ENCODE measurements around the gene PELI1.

PELI1 gene, protein sequence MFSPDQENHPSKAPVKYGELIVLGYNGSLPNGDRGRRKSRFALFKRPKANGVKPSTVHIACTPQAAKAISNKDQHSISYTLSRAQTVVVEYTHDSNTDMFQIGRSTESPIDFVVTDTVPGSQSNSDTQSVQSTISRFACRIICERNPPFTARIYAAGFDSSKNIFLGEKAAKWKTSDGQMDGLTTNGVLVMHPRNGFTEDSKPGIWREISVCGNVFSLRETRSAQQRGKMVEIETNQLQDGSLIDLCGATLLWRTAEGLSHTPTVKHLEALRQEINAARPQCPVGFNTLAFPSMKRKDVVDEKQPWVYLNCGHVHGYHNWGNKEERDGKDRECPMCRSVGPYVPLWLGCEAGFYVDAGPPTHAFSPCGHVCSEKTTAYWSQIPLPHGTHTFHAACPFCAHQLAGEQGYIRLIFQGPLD

DNA sequence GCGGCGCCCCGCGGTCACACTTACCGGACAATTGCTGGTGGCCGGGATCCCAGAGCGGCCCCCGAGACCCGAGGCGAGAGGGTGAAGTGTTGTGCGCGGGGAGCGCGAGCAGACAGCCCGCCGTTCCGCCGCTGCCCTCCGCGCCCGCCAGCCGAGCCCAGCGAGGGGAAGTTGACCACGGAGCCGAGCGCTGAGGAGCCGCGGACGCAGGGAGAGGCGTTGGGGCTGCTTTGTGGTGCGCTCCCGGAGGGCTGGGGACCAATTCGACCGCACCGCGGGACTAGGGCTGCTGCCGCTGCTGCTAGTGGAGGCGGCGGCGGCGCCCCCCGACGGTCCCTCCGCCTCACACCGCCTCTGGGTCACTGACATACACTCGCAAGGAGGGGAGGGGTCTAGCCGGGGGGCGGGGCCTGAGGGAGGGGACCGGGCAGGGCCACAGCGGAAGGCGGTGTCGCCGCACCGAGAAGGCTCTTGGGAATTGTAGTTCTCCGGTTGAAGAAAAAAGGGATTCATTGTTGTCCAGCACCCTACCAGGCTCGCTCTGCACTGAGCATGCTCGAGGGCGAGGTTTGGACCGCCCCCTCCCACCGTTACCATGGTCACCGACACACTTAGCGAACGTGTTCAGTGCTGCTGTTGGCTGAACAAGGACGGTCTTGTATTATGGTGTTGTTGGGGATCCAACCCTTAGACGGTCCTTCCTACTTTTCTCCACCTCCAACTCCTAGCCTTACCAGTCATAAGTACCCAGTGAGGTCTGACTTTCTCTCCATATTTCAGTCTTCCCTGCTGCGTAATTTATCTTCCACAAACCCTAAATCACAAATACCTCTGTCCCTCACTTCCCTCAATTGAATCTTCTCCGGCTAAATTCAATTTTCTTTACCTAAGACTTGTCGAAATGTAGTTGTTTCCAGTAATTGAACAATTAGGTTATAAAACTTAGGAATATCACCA, at the start of gene PELI1:
TSS of gene PELI1 (minus strand) at position 364 of the 957 bp plus-strand sequence. CDS start 36,110 bp downstream, outside the sequence.
- peak; percentile 95 for DNase-seq

DNA sequence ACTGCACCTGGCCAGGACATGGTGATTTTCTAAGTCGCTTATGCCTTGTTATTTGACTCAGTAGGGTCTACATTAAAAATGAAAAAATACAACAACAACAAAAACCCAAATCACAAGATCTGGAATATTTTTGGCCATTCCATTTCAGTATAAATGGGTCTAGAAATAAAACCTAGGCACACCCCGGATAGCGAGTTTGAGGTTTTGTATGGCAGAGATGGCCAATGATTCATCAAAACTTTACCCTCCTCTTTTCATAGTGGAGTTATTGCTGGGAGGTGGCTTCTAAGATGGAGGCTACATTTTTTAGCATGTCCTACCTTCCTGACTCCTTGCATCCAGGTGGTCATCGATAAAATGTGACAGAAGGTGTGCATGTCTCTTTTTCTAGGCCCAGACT, 49.3 kb upstream of the PELI1 start:
- DNase-seq = no peak

DNA sequence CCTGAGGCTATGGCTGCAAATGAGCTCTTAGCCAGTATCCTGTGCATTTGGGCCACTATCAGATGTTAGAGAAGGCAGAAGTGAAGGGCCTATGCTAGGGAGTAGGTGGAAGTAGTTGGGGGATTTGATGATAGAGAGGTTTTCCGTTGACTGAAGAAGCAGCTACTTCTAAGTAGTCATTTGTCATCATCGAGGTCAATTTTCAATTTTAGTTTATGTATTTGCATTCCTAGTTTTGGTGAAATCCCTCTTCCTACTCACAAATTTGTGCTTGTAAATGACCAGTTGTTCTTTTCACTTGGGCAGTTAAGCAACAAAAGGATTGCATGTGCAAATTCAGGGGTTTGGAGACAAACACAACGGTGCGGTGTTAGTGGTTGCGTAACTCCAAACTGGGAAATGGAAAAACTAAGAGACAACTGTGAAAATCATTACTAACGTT, 48.5 kb upstream of the PELI1 start:
- no peak for DNase-seq

DNA sequence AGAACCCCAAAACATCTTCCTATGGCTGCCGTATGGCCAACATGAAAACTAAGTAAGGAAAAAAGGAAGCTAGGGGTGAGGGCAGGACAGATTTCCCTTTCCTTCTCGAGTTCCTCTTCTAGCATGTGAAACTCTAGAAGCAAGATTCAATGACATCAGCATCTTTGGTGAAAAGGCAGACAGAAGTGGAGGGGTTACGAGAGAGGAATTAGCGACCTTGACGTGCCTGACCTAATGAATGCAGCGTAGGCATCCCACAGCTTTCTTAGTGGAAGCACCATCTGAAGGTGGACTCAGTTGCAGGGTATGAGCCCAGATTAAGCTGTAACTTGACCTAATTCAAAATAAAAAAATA, 47.9 kb upstream of the PELI1 start:
- no peak for DNase-seq

DNA sequence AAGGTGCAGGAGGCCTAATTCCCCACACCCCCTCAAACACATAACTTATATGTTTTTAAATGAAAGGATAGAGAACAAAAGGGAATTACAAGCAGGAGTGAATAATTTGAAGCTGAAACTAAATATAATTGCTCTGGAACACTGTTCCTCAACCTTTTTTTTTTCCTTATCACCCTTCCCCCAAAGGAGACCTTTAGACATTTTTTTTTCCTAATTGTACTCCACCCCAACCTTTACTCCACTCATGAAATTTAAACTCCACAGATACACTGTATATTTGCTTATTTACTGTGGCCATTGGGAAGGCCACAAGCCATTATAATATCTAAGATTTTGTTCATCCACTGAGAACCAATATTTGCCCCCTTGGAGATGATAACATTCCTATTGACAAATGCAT, 45.4 kb upstream of the PELI1 start:
- no peak for DNase-seq

DNA sequence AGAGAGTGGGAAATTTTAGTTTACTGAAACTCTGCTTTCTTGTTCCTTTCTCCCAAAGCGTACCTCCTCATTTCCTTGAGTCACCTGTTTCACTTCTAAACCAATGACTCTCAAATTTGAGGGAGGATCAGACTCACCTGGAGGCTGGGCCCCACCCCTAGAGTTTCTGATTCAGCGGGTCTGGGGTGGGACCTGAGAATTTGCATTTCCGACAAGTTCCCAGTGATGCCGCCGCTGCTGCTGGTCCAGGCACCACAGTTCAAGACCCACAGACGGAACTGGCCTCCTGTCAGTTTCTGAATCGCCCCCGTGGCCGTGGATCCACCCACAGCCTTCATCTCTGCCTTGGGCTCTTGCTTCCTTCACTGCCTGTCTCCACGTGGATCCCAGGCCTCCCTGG, 44.9 kb upstream of the PELI1 start:
- no peak for DNase-seq

DNA sequence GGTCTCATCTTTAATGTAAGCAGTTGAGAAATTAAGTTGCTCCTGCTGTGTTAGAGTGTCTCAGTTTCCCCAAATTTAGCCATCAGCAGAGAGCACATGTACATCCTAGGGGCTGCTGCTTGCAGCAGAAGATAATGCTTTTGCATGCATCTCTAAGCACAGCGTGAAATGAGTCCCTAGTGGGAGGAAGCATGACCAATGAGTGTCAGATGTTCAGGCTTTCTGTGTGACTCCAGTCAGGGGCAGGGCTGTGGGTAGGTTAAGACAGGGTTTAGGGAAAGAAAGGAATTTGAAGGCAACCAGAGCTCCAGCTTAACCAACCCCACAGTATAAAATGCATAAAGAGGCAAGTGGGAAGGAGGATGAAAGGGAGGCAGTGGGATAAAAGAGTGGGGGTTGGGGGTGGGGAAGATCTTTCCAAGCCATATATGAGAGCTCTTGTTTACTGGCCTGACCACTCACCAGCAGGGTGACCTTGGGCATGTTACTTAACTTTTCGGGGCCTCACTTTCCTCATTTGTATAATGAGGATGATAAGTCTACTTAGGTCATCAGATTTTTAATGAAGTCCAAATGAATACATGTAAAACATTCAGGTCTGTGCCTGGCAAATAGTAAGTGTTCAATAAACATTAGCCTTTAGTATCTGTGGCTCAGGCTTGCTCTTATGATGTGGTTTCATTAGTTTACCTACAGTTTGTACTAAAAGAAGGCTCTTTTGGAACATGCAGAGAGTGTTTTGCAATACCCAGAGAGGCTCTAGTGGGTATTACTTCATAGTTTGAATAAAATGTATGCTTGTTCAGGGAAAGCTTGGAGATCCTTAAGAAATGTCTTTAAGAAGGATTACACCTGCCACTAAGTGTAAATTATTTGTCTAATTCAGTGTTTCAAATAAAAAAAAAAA, 42.7 kb upstream of the PELI1 start:
- no peak for DNase-seq

DNA sequence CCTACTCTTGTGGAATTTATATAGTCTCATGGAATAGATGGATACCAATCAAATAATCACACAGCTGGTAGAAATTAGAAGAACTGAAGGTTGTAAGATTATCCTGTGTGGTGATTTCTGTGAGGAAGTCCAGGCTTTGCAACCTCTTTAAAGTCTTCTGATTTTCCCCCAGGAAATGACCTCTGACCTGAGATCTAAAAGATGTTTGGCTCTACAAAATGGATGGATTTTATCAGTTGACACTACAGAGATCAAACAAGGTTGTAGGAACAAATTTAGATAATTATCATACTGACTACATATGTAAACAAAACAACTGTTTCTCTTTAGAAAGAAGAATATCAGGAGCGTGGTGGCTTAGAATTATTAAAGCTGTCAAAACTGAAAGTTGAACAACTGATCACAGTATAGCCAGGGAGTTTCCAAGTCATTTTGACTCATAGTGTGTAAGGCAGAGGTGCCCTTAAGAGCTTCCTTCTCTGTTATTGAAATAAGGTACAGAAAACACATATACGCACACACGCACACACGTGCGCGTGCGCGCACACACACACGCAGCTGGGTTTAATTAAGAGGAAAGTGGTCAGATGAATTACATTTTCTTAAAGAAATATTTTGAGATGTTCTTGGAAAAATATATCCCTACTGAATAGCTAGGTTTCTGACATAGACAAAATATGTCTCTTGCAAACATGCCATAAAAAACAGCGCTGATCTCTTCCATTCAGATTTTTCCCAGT, 35.5 kb upstream of the PELI1 start:
- no peak for DNase-seq

DNA sequence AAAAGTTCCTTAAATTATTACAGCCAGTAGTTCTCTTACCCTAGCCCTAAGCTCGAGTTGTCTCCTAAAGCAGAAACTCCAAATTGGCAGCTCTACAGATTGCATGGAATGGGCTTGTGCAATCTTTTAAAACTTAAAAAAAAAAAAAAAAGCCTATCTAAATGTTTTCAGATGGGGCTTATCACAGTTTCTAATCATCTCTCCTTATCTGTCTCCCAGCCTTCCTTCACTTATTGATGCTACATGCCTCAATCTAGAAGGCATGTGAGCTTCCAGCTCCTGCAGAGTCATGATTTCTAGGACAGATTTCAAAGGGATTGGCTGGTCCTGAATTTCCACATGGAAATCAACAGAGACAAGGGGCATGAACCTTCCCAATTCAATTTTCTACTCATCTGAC, 33.1 kb upstream of the PELI1 start:
- DNase-seq = no peak

DNA sequence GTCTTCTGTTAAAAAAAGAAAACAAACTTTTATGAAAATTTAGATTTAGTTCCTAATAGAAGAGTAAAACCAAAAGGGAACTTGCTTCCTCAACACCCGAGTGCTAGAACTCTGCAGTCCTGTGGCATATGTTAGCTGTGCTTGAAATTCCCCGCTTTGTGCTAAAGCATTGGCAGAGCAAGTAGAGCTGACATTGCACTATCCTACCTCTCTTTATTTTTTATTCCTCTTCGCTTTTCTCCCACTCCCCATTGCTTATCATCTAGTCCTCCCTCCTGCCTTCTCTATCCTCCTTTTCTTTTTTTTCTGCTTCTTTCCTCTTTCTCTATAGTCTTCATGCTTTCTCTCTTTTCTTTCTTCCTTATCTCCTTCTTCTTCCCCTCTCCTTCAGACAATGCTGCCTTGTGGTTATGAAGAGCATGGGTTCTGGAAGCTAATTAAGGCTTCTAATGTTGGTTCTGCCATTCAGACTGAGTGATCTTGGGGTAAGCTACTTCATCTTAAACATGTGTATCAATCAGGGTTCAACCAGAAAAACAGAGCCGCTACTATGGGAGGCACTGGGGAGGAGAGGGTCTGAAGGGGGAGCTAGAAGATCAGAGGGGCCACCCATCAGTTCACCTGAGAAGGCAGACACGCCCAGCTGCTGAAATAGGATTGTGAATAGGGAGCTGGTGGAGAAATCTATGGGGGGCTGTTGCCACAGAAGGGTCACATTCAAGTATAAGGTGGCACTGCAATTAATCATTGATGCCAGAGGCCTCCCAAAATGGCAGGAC, 31.4 kb upstream of the PELI1 start:
- no peak for DNase-seq

DNA sequence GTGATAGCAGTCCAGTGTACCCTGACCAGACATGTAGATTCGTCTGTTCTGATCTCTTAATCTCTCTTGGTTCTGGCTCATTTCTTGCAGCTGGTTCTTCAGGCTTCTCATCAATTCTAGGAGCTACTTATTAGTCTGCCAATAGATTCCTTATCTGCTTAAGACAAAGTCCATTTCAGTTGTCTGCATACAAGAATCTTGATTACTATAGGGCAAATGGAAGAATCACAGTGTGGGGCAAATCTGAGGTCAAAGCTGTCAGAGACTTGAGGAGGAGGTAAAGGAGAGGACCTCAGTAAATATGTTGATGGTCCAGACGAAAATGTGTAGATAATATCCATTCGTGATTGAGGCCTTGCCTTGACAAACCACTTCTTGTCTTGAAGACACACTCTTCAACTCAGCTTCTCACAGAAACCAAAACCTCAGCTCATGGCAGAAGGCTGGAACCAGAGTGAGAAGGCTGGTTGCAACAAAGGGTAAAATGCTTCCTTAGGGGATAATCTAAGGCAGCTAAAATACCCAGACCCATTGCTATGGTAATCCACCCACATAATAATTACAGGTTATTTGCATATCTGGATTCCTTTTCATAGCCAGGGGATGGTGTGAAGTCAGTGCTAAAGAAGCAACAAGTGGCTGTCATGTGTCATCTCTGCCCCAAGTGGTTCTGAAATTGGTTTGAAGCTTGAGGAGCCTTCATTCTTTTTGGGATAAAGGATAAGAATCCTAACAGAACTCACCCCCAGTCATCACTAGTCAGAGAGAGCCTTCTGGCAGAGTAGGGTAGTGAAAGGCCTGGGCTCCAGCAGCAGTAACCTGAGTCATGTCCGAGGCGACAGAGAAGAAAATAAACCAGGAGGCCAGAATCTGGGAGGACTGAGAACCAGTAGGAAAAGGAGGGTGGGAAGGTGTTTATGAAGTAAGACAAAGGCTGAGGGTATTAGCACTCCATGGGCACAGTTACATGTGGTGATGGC, 29.2 kb upstream of the PELI1 start:
- no peak for DNase-seq

DNA sequence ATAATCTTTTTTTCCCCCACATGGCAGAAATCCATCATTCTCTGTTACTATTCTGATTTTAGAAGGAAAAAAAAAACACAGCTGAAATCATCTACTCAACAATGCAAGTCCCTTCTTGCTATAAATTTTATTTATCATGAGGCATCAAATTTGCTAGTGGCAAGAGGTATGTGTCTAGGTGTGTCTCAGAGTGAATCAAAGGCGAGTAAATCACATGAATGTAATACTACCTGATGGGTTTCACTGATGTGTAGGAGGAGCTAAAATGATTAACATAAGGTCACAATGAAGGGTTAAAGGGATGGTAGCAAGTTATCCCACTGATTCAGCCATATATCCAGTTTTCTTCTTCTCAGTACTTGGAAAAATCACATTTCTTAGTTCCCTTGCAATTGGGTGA, 24.5 kb upstream of the PELI1 start:
- DNase-seq = no peak

DNA sequence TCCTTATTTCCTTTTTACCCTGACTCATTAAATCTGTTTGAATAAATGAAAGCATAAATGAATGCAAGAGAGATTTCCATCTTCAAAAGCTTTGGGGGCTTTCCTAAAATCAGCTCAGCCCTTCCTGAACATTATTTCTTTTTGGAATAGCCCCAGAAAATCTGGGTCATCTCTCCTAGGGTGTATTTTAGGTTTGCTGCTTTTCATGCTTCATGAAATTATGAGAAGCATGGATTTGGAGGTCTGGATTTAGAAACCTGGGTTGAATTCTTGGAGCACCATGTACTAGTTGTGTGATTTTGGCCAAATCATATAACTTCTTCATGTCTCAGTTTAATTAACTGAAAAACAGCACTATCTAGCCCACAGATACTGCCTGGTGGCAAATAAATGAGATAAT, 24.0 kb upstream of the PELI1 start:
- DNase-seq = no peak

DNA sequence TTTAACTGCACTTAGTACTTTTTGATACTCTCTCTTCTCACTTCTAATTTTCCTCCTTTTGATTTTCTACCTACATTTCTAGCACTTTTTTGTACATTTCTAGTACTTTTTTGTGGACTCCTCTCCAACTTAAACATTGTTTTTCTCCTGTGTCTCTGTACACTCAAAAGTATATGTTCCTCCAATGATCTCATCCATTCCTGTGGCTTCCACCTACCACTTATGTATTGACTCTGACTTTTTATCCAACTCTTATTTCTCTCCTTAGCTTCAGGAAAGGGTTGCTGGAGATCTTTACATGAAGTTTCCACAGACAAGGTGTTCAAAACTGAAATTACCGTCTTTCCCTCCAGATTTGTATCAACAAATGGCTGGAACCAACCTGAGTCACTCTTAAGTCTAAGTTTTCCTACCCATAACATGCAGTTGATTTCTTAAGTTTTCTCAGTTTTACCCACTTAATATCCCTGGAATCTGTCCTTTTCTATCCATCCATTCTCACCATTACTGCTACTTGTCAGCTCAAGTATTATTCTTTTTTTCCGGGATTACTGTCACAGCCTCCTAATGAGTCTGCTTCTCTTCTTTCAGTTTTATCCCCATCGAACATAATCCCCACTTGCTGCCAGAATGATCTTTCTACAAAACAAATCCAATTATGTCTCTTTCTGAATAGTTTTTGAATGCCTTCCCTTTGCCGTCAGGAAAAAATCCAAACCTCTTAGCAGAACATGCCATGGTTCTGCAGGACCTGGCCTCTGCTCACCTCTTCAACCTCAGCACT, 22.6 kb upstream of the PELI1 start:
- no peak for DNase-seq

DNA sequence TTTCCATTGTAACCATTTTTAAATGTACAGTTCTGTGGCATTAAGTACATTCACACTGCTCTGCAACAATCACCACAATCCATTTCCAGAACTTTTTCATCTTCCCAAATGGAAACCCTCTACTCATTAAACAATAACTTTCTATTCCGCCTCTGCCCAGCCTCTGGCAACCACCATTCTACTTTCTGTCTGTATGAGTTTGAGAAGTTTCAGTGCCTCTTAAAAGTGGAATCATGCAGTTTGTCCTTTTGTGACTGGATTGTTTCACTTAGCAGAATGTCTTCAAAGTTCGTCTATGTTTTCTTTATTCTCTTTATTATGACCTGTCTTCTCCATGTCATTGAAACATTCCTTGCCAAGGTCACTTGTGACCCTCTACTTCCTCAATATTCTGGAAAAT, 22.0 kb upstream of the PELI1 start:
- DNase-seq = no peak

DNA sequence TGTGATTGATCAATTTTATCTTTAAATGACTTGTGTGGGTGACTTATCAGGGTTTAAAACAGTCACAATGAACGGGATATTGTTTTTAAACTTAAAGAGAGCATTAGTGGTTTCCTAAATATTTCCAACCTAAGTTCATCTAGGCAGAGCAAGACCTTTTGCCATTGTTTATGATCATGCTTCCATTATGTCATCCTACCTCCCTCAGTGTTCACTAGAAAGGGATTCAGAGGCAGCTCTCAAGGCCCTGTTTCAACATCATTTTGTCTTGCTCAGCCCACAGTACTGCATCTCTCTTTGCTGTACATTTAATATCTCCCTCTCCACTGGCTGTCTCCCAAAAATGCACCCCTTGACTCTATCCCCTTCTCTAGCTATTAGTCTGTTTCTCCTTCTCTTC, 21.5 kb upstream of the PELI1 start:
- no peak for DNase-seq

DNA sequence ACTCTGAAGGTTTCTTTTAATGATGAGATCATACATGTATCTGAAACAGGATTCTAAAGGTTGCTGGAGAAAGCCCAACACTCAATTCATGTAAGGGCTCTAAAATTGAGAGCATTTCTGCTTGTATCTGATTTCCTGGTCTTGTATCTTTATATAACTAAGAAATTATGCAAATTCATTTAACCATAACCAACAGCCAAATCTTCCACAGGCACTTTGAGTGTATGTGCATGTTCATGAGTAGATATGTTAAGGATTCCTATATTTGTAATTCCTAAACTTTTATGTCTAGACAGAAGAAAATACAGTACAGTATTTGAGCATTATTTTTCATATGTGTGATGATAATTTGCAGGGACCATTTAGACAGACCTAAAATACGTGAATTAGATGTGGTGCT, 20.4 kb upstream of the PELI1 start:
- DNase-seq = no peak

DNA sequence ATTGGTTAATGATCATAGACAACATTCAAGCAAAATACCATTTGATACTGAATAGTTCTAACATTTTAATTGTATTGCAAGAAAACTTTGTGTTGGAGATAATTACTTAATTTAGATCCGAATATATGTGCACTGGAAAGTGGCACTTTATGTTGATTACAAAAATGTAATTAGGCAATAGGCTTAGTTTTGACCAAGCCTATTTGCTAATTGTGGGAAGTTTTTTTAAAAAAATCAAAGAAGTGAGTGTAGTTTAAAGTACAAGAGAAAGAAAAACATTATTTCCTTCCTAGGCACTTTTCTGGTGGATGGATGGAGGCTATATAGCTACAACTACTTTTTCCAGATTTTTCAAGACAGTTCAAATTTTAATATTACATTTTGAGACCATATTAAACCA, 18.3 kb upstream of the PELI1 start:
- DNase-seq = no peak

DNA sequence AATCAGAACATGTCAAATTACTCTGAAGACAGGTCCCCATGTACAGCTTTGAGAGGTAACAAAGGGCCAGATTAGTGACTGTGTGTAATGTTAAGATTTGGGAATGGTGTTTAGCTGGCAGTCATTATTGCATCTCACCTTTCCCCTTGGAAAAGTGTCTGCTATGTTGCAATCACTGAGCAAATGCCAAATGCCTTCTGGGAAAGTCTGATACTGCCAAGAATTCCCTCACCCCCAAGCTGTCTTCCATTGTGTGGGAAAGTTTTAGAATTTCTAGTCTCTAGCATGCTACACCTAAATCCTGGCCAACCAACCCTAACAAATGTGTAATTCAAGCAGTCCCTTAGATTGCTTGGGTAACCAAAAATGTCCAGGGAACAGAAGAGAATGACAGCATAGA, 13.6 kb upstream of the PELI1 start:
- DNase-seq = no peak

Measured in NCI-H2227 treated with DMSO at 0.1 percent for 48 hours (cell line).